Rectal smooth muscle tissue (tissue), 1 donor: ENCODE results near the gene DNAH14.
"Not testable (repeated sequence)": the region's sequence is repeated elsewhere in the genome, so short reads cannot be mapped to it uniquely, and the experiment has no call there.

Experiments used
- H3K27ac ChIP-seq: one replicate; pipeline ENCODE4 v1.7.0; 2013; ENCODE audit warnings: low read depth, low read length, inconsistent platforms
- H3K27me3 ChIP-seq: one replicate; pipeline ENCODE4 v1.7.0; 2013; ENCODE audit warnings: low read length; ENCODE audit not compliant: control insufficient read depth, insufficient read depth
- H3K36me3 ChIP-seq: one replicate; pipeline ENCODE4 v1.7.0; 2013; ENCODE audit warnings: low read length; ENCODE audit not compliant: control insufficient read depth, insufficient read depth
- H3K4me1 ChIP-seq: one replicate; pipeline ENCODE4 v1.7.0; 2013; ENCODE audit warnings: low read length; ENCODE audit not compliant: control insufficient read depth, insufficient read depth
- H3K4me3 ChIP-seq: one replicate; pipeline ENCODE4 v1.7.0; 2013; ENCODE audit warnings: low read length
- H3K9ac ChIP-seq: one replicate; pipeline ENCODE4 v1.7.0; 2013; ENCODE audit warnings: low read length

DNAH14 gene

GRCh38 chr1:225373155-225373554, 443.7 kb downstream of the DNAH14 start:
- Histone ChIP-seq H3K4me3 (no peak overlapping the region), H3K36me3 (no peaks in the 10 kb centered on the region), H3K27ac (no peak overlapping the region), H3K9ac (no peak overlapping the region), H3K4me1 (no peaks in the 10 kb centered on the region), H3K27me3 (no peaks in the 10 kb centered on the region)

- H3K27me3 ChIP-seq: no peaks in the 10 kb centered on the region
- no peaks in the 10 kb centered on the region for H3K4me1 ChIP-seq
- H3K9ac ChIP-seq: no peak overlapping the region
- H3K27ac ChIP-seq: no peak overlapping the region
- H3K4me3 ChIP-seq: no peak overlapping the region
- no peaks in the 10 kb centered on the region for H3K36me3 ChIP-seq
Measured at GRCh38 chr1:225374996-225375395, 445.5 kb downstream of the DNAH14 start.

GRCh38 chr1:225378880-225379279, 449.4 kb downstream of the DNAH14 start:
- H3K9ac ChIP-seq: no peak overlapping the region
- no peaks in the 10 kb centered on the region for H3K4me1 ChIP-seq
- no peaks in the 10 kb centered on the region for H3K36me3 ChIP-seq
- H3K4me3 ChIP-seq: no peak overlapping the region
- no peak overlapping the region for H3K27ac ChIP-seq
- H3K27me3 ChIP-seq: no peaks in the 10 kb centered on the region

GRCh38 chr1:225380691-225381090, 451.2 kb downstream of the DNAH14 start:
- H3K27me3 ChIP-seq: no peaks in the 10 kb centered on the region
- H3K4me1 ChIP-seq: no peaks in the 10 kb centered on the region
- no peak overlapping the region for H3K27ac ChIP-seq
- no peak overlapping the region for H3K4me3 ChIP-seq
- no peak overlapping the region for H3K9ac ChIP-seq
- H3K36me3 ChIP-seq: no peaks in the 10 kb centered on the region

GRCh38 chr1:225386860-225387259, 457.4 kb downstream of the DNAH14 start:
- H3K4me1 ChIP-seq, H3K36me3 ChIP-seq: not testable (repeated sequence)

GRCh38 chr1:225388372-225388771, 458.9 kb downstream of the DNAH14 start:
- Histone ChIP-seq H3K9ac (no peak overlapping the region), H3K27ac (no peak overlapping the region), H3K4me3 (no peak overlapping the region), H3K36me3 (no peaks in the 10 kb centered on the region), H3K27me3 (no peaks in the 10 kb centered on the region), H3K4me1 (no peaks in the 10 kb centered on the region)

More at GRCh38 chr1:225386860-225387259, 457.4 kb downstream of the DNAH14 start:
- H3K9ac ChIP-seq, H3K4me3 ChIP-seq, H3K27ac ChIP-seq, H3K27me3 ChIP-seq: not testable (repeated sequence)

- Histone ChIP-seq H3K9ac (no peak overlapping the region), H3K27ac (no peak overlapping the region), H3K4me1 (no peaks in the 10 kb centered on the region), H3K27me3 (no peaks in the 10 kb centered on the region), H3K36me3 (no peaks in the 10 kb centered on the region), H3K4me3 (no peak overlapping the region)
Measured at GRCh38 chr1:225389843-225390242, 460.4 kb downstream of the DNAH14 start.

- H3K4me3 ChIP-seq: no peak overlapping the region
- peaks cover 9% of the 10 kb centered on the region for H3K36me3 ChIP-seq
- no peak overlapping the region for H3K27ac ChIP-seq
- H3K9ac ChIP-seq: no peak overlapping the region
- no peaks in the 10 kb centered on the region for H3K27me3 ChIP-seq
- H3K4me1 ChIP-seq: no peaks in the 10 kb centered on the region
Measured at GRCh38 chr1:225396357-225396756, 466.9 kb downstream of the DNAH14 start.

- no peaks in the 10 kb centered on the region for H3K4me1 ChIP-seq
- H3K27ac ChIP-seq: no peak overlapping the region
- H3K36me3 ChIP-seq: peaks cover 16% of the 10 kb centered on the region
- H3K4me3 ChIP-seq: no peak overlapping the region
- H3K9ac ChIP-seq: no peak overlapping the region
- no peaks in the 10 kb centered on the region for H3K27me3 ChIP-seq
Measured at GRCh38 chr1:225400968-225401367, 471.5 kb downstream of the DNAH14 start.

GRCh38 chr1:225406976-225407725, 477.7 kb downstream of the DNAH14 start:
- H3K27me3 ChIP-seq: no peaks in the 10 kb centered on the region
- H3K4me3 ChIP-seq: no peak overlapping the region
- no peak overlapping the region for H3K9ac ChIP-seq
- H3K4me1 ChIP-seq: no peaks in the 10 kb centered on the region
- H3K36me3 ChIP-seq: peaks cover 28% of the 10 kb centered on the region
- H3K27ac ChIP-seq: no peak overlapping the region

- Histone ChIP-seq H3K4me3 (no peak overlapping the region), H3K36me3 (peaks cover 30% of the 10 kb centered on the region), H3K4me1 (no peaks in the 10 kb centered on the region), H3K9ac (no peak overlapping the region), H3K27me3 (no peaks in the 10 kb centered on the region), H3K27ac (no peak overlapping the region)
Measured at GRCh38 chr1:225407755-225408154, 478.3 kb downstream of the DNAH14 start.

GRCh38 chr1:225408249-225408648, 478.8 kb downstream of the DNAH14 start:
- Histone ChIP-seq H3K4me3 (no peak overlapping the region), H3K4me1 (peaks cover 3% of the 10 kb centered on the region), H3K27me3 (no peaks in the 10 kb centered on the region), H3K9ac (no peak overlapping the region), H3K36me3 (peaks cover 26% of the 10 kb centered on the region), H3K27ac (no peak overlapping the region)

- Histone ChIP-seq H3K36me3 (peaks cover 30% of the 10 kb centered on the region), H3K4me3 (no peak overlapping the region), H3K9ac (no peak overlapping the region), H3K27me3 (no peaks in the 10 kb centered on the region), H3K4me1 (peaks cover 4% of the 10 kb centered on the region), H3K27ac (no peak overlapping the region)
Measured at GRCh38 chr1:225409051-225409450, 479.6 kb downstream of the DNAH14 start.
